ENCODE measurements around the gene NR1I2.

Gene NR1I2

GRCh38 chr3:119746423-119746822 is 35.5 kb upstream of the NR1I2 start:
- in situ Hi-C loops (cut with MboI; ENCODE audit: low sequenced_read_pairs, unreplicated experiment) = no loop called here
- no peak for TF ChIP-seq CTCF (IDR thresholded peaks at IDR 0.05; ENCODE audit: borderline replicate concordance, control extremely low read depth, extremely low read depth, insufficient read depth, missing control alignments)
- no peak for DNase-seq (ENCODE audit: low spot score)

GRCh38 chr3:119747357-119747756 is 34.5 kb upstream of the NR1I2 start:
- DNase-seq (ENCODE audit: low spot score) = no peak
- no peak for TF ChIP-seq CTCF (IDR thresholded peaks at IDR 0.05; ENCODE audit: borderline replicate concordance, control extremely low read depth, extremely low read depth, insufficient read depth, missing control alignments)
- in situ Hi-C loops (cut with MboI; ENCODE audit: low sequenced_read_pairs, unreplicated experiment) = no loop called here

- in situ Hi-C loops (cut with MboI; ENCODE audit: low sequenced_read_pairs, unreplicated experiment) = no loop called here
- no peak for TF ChIP-seq CTCF (IDR thresholded peaks at IDR 0.05; ENCODE audit: borderline replicate concordance, control extremely low read depth, extremely low read depth, insufficient read depth, missing control alignments)
- no peak for DNase-seq (ENCODE audit: low spot score)
Observed at GRCh38 chr3:119748991-119749390, 32.9 kb upstream of the NR1I2 start.

GRCh38 chr3:119751423-119751822 is 30.5 kb upstream of the NR1I2 start:
- no peak for TF ChIP-seq CTCF (IDR thresholded peaks at IDR 0.05; ENCODE audit: borderline replicate concordance, control extremely low read depth, extremely low read depth, insufficient read depth, missing control alignments)
- in situ Hi-C loops (cut with MboI; ENCODE audit: low sequenced_read_pairs, unreplicated experiment) = no loop called here
- DNase-seq (ENCODE audit: low spot score) = no peak

- in situ Hi-C loops (cut with MboI; ENCODE audit: low sequenced_read_pairs, unreplicated experiment) = no loop called here
- TF ChIP-seq CTCF (IDR thresholded peaks at IDR 0.05; ENCODE audit: borderline replicate concordance, control extremely low read depth, extremely low read depth, insufficient read depth, missing control alignments) = no peak
- DNase-seq (ENCODE audit: low spot score) = no peak
Observed at GRCh38 chr3:119759962-119760361, 21.9 kb upstream of the NR1I2 start.

GRCh38 chr3:119762876-119763275 is 19.0 kb upstream of the NR1I2 start:
- TF ChIP-seq CTCF (IDR thresholded peaks at IDR 0.05; ENCODE audit: borderline replicate concordance, control extremely low read depth, extremely low read depth, insufficient read depth, missing control alignments) = no peak
- in situ Hi-C loops (cut with MboI; ENCODE audit: low sequenced_read_pairs, unreplicated experiment) = no loop called here
- no peak for DNase-seq (ENCODE audit: low spot score)

- in situ Hi-C loops (cut with MboI; ENCODE audit: low sequenced_read_pairs, unreplicated experiment) = no loop called here
- DNase-seq (ENCODE audit: low spot score) = no peak
- no peak for TF ChIP-seq CTCF (IDR thresholded peaks at IDR 0.05; ENCODE audit: borderline replicate concordance, control extremely low read depth, extremely low read depth, insufficient read depth, missing control alignments)
Observed at GRCh38 chr3:119763466-119763865, 18.4 kb upstream of the NR1I2 start.
